ENCODE measurements around the gene TBC1D12. TPM values are rescaled to one million over a fixed set of nuclear protein-coding genes. Genes with fewer than 3 reads are reported as not detected.

TBC1D12 gene
- total RNA-seq, result 10 to 100 TPM; 13.8 to 22.3 TPM

DNA sequence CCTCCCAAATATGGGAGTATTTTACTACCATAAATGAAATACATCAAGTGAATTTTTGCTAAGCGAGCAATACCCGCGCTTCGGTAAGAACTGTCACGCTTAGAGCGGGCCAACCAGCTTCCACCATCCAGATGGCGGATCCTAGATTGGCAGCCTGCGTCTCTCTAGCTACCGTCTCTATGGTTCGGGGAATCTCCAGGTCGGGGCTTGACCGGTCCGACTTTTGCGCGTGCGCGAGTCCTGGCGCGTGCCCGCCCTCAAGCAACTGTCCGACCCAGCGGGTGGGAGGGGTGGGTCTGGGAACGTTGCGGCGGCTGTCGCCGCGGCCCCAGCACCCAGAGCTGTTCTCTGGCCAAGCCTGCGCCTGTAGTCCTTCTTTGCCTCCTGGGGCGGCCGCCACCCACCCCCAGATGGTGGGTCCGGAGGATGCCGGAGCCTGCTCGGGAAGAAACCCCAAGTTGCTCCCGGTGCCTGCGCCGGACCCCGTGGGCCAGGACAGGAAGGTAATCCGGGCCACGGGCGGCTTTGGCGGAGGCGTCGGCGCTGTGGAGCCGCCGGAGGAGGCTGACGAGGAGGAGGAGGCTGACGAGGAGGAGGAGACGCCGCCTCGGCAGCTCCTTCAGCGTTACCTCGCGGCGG is at the start of gene TBC1D12:
Gene TBC1D12, plus strand, starts transcription at position 338 of the 639 bp plus-strand sequence. Its CDS starts 73 bp downstream, at position 411.
- H3K36me3 ChIP-seq, result no peaks in the 10 kb centered on the region
- intact Hi-C loops (cut with DNase I), result loop anchor here (2.0 kb wide), 1 partner anchor 42 kb away; no protein-coding TSS in a partner anchor
- WGBS, result 0% methylated on average over 54 of the region's 56 CpGs

DNA sequence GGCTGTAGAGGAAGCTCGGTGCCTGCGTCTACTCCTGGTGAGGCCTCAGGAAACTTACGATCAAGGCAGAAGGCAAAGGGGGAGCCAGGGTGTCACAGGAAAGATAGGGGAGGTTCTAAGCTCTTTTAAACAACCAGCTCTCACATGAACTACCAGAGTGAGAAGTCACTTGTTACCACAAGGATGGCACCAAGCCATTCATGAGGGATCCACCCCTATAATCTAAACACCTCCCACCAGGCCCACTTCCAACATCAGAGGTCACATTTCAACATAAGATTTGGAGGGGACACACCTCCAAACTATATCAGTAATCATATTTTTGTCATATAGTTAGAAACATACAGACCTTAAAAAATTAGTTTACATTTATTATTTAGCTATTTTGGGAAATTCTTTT is 49.0 kb upstream of the TBC1D12 start:
- intact Hi-C loops (cut with DNase I), result no loop called here
- Histone ChIP-seq H3K9me3 (no peaks in the 10 kb centered on the region), H3K27me3 (replicated peaks; ENCODE audit: insufficient read depth) (no peaks in the 10 kb centered on the region), H3K27ac (no peak overlapping the region), H3K4me3 (no peak overlapping the region), H3K4me1 (replicated peaks) (no peaks in the 10 kb centered on the region), H3K36me3 (peaks cover 0 to 5% of the 10 kb centered on the region in 2 donors)
- DNase-seq (ENCODE audit: low spot score), result no peak
- 92% methylated on average over 3 of the region's 3 CpGs for WGBS
- no peak for TF ChIP-seq POLR2AphosphoS5 (IDR thresholded peaks at IDR 0.05)

More for the DNA sequence above, at the start of gene TBC1D12:
- no peaks in the 10 kb centered on the region for H3K4me1 ChIP-seq (replicated peaks)
- H3K4me3 ChIP-seq, result peak within 1 kb of the TSS; percentile 77 to 81
- TF ChIP-seq POLR2AphosphoS5 (IDR thresholded peaks at IDR 0.05), result peak; percentile 88
- TF ChIP-seq, protein P1, sequence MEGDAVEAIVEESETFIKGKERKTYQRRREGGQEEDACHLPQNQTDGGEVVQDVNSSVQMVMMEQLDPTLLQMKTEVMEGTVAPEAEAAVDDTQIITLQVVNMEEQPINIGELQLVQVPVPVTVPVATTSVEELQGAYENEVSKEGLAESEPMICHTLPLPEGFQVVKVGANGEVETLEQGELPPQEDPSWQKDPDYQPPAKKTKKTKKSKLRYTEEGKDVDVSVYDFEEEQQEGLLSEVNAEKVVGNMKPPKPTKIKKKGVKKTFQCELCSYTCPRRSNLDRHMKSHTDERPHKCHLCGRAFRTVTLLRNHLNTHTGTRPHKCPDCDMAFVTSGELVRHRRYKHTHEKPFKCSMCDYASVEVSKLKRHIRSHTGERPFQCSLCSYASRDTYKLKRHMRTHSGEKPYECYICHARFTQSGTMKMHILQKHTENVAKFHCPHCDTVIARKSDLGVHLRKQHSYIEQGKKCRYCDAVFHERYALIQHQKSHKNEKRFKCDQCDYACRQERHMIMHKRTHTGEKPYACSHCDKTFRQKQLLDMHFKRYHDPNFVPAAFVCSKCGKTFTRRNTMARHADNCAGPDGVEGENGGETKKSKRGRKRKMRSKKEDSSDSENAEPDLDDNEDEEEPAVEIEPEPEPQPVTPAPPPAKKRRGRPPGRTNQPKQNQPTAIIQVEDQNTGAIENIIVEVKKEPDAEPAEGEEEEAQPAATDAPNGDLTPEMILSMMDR (IDR thresholded peaks at IDR 0.05), result peak in 1 of 4 experiments; percentile 4
- TF ChIP-seq POLR2A (IDR thresholded peaks at IDR 0.05), result peak; percentile 77
- DNase-seq (ENCODE audit: low spot score), result peak; percentile 95
- no peaks in the 10 kb centered on the region for H3K27me3 ChIP-seq (replicated peaks; ENCODE audit: insufficient read depth)
- H3K27ac ChIP-seq, result peak within 1 kb of the TSS; percentile 95 to 97
- H3K9me3 ChIP-seq, result no peaks in the 10 kb centered on the region

GRCh38 chr10:94355841-94356240 is 46.5 kb upstream of the TBC1D12 start:
- intact Hi-C loops (cut with DNase I), result no loop called here
- Histone ChIP-seq H3K4me1 (replicated peaks) (no peaks in the 10 kb centered on the region), H3K27me3 (replicated peaks; ENCODE audit: insufficient read depth) (no peaks in the 10 kb centered on the region)

GRCh38 chr10:94357193-94357592 is 45.1 kb upstream of the TBC1D12 start:
- Histone ChIP-seq H3K9me3 (no peaks in the 10 kb centered on the region), H3K4me1 (replicated peaks) (no peaks in the 10 kb centered on the region), H3K36me3 (peaks cover 0 to 5% of the 10 kb centered on the region in 2 donors), H3K27ac (no peak overlapping the region), H3K4me3 (no peak overlapping the region), H3K27me3 (replicated peaks; ENCODE audit: insufficient read depth) (no peaks in the 10 kb centered on the region)
- no peak for DNase-seq (ENCODE audit: low spot score)
- intact Hi-C loops (cut with DNase I), result no loop called here
- TF ChIP-seq POLR2A (IDR thresholded peaks at IDR 0.05) (no peak), POLR2AphosphoS5 (IDR thresholded peaks at IDR 0.05) (no peak)
- TF ChIP-seq, protein P1 (IDR thresholded peaks at IDR 0.05), result no peak
- 93% methylated on average over 3 of the region's 3 CpGs for WGBS

More at GRCh38 chr10:94355841-94356240, 46.5 kb upstream of the TBC1D12 start:
- TF ChIP-seq POLR2A (IDR thresholded peaks at IDR 0.05) (no peak), POLR2AphosphoS5 (IDR thresholded peaks at IDR 0.05) (no peak)
- TF ChIP-seq, protein P1 (IDR thresholded peaks at IDR 0.05), result no peak
- no peak for DNase-seq (ENCODE audit: low spot score)
- H3K36me3 ChIP-seq, result peaks cover 0 to 5% of the 10 kb centered on the region in 2 donors
- WGBS, result 91% methylated on average over 2 of the region's 2 CpGs
- no peak overlapping the region for H3K27ac ChIP-seq
- H3K9me3 ChIP-seq, result no peaks in the 10 kb centered on the region
- no peak overlapping the region for H3K4me3 ChIP-seq

DNA sequence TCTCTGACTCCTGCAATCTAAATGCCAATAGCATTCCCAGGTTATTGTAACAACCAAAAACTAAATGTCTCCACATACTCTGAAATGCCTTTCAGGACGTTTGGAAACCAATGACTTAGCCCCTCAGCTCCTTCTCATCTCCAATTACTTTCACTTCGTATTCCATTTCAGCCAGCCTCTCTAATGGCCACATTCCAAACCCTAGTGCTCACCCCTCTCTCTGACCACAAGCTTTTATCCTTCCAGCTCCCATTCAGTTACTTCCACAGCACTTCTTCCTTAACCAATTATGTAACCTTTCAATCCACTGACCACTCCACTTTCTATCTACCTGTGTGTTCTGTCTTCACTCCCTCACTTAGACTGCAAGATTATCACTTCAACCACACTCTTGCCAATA is 43.9 kb upstream of the TBC1D12 start:
- intact Hi-C loops (cut with DNase I), result no loop called here
- Histone ChIP-seq H3K4me3 (no peak overlapping the region), H3K27me3 (replicated peaks; ENCODE audit: insufficient read depth) (no peaks in the 10 kb centered on the region), H3K4me1 (replicated peaks) (no peaks in the 10 kb centered on the region), H3K27ac (no peak overlapping the region), H3K9me3 (no peaks in the 10 kb centered on the region), H3K36me3 (peaks cover 0 to under 1% of the 10 kb centered on the region in 2 donors)
- 41% methylated on average over 2 of the region's 2 CpGs for WGBS
- no peak for TF ChIP-seq POLR2A (IDR thresholded peaks at IDR 0.05)
- TF ChIP-seq POLR2AphosphoS5 (IDR thresholded peaks at IDR 0.05), result no peak
- TF ChIP-seq, protein P1 (IDR thresholded peaks at IDR 0.05), result no peak
- no peak for DNase-seq (ENCODE audit: low spot score)

Measured in prostate gland (tissue), 2 donors.